SJCRH30 (cell line): ENCODE results near the gene NFIC. TPM values are rescaled to one million over a fixed set of nuclear protein-coding genes. Genes with fewer than 3 reads are reported as not detected.
"Not testable (repeated sequence)": the region's sequence is repeated elsewhere in the genome, so short reads cannot be mapped to it uniquely, and the experiment has no call there.

Experiments
- DNase-seq, 2 experiments: peaks; one replicate each; pipeline ENCODE4 v3.0.0-alpha.2; 2015 to 2020
- H3K27ac ChIP-seq: fragments of 250-450 bp; sonication (Bioruptor Pico); 2 replicates; pipeline ENCODE4 v1.5.1; 2020; ENCODE audit warnings: mild to moderate bottlenecking, moderate library complexity
- H3K27me3 ChIP-seq: fragments of 250-450 bp; sonication (Bioruptor Pico); 2 replicates; pipeline ENCODE4 v1.5.1; 2020; ENCODE audit warnings: mild to moderate bottlenecking, moderate library complexity
- H3K36me3 ChIP-seq: fragments of 250-450 bp; sonication (Bioruptor Pico); 2 replicates; pipeline ENCODE4 v1.5.1; 2020; ENCODE audit warnings: mild to moderate bottlenecking, moderate library complexity
- H3K4me1 ChIP-seq: fragments of 250-450 bp; sonication (Bioruptor Pico); 2 replicates; pipeline ENCODE4 v1.5.1; 2020; ENCODE audit warnings: mild to moderate bottlenecking, moderate library complexity
- H3K4me3 ChIP-seq: fragments of 250-450 bp; sonication (Bioruptor Pico); 2 replicates; pipeline ENCODE4 v1.5.1; 2020; ENCODE audit warnings: mild to moderate bottlenecking, moderate library complexity
- H3K9me3 ChIP-seq: fragments of 250-450 bp; sonication (Bioruptor Pico); replicated peaks from 2 replicates; pipeline ENCODE4 v1.5.1; 2020; ENCODE audit warnings: mild to moderate bottlenecking, moderate library complexity
- total RNA-seq: library from RNA; depleted of rRNA; stranded (reverse); fragments of >200 nt; shearing (Covaris generic); gene quantifications from 2 replicates; pipeline ENCODE4 v1.2.3, GENCODE V29; 2014

Gene NFIC
- total RNA-seq, 1 experiment from 2014 or later: 15.1 TPM

- peaks cover 13% of the 10 kb centered on the region for H3K27me3 ChIP-seq
- H3K4me1 ChIP-seq: no peaks in the 10 kb centered on the region; the same call in 1 of the 2 replicates
Observed at GRCh38 chr19:3333020-3333583, 33.3 kb upstream of the NFIC start.

GRCh38 chr19:3333662-3334061, 32.7 kb upstream of the NFIC start:
- no peak overlapping the region for H3K27ac ChIP-seq
- H3K27me3 ChIP-seq: peaks cover 13% of the 10 kb centered on the region
- H3K4me3 ChIP-seq: no peak overlapping the region
- H3K9me3 ChIP-seq: no peaks in the 10 kb centered on the region
- H3K36me3 ChIP-seq: no peaks in the 10 kb centered on the region
- DNase-seq: no peak
- no peaks in the 10 kb centered on the region; the same call in 1 of the 2 replicates for H3K4me1 ChIP-seq

More at GRCh38 chr19:3333020-3333583, 33.3 kb upstream of the NFIC start:
- DNase-seq: no peak
- H3K27ac ChIP-seq: no peak overlapping the region
- H3K9me3 ChIP-seq: no peaks in the 10 kb centered on the region
- no peaks in the 10 kb centered on the region for H3K36me3 ChIP-seq
- no peak overlapping the region for H3K4me3 ChIP-seq

GRCh38 chr19:3334749-3335430, 31.5 kb upstream of the NFIC start:
- not testable (repeated sequence) for DNase-seq, H3K4me3 ChIP-seq, H3K4me1 ChIP-seq, H3K9me3 ChIP-seq, H3K27ac ChIP-seq, H3K36me3 ChIP-seq
- peaks cover 13% of the 10 kb centered on the region for H3K27me3 ChIP-seq

- Histone ChIP-seq H3K4me3 (no peak overlapping the region), H3K4me1 (no peaks in the 10 kb centered on the region; the same call in 1 of the 2 replicates), H3K27ac (no peak overlapping the region), H3K36me3 (no peaks in the 10 kb centered on the region), H3K9me3 (no peaks in the 10 kb centered on the region), H3K27me3 (peaks cover 10% of the 10 kb centered on the region)
- DNase-seq: no peak
Observed at GRCh38 chr19:3335431-3336350, 30.7 kb upstream of the NFIC start.

- Histone ChIP-seq H3K4me3 (no peak overlapping the region), H3K9me3 (no peaks in the 10 kb centered on the region), H3K27ac (no peak overlapping the region), H3K27me3 (peaks cover 4% of the 10 kb centered on the region), H3K4me1 (no peaks in the 10 kb centered on the region; the same call in 1 of the 2 replicates), H3K36me3 (no peaks in the 10 kb centered on the region)
- no peak for DNase-seq
Observed at GRCh38 chr19:3336351-3336679, 30.1 kb upstream of the NFIC start.

- H3K4me3 ChIP-seq: no peak overlapping the region
- H3K36me3 ChIP-seq: no peaks in the 10 kb centered on the region
- no peaks in the 10 kb centered on the region; the same call in 1 of the 2 replicates for H3K4me1 ChIP-seq
- H3K27me3 ChIP-seq: peaks cover 3% of the 10 kb centered on the region
- H3K9me3 ChIP-seq: no peaks in the 10 kb centered on the region
- no peak overlapping the region for H3K27ac ChIP-seq
- no peak for DNase-seq
Observed at GRCh38 chr19:3336680-3337523, 29.5 kb upstream of the NFIC start.

- Histone ChIP-seq H3K27ac (no peak overlapping the region), H3K27me3 (peaks cover 3% of the 10 kb centered on the region; the same call in 1 of the 2 replicates), H3K9me3 (no peaks in the 10 kb centered on the region), H3K4me1 (no peaks in the 10 kb centered on the region; the same call in 1 of the 2 replicates), H3K4me3 (no peak overlapping the region), H3K36me3 (no peaks in the 10 kb centered on the region)
- no peak for DNase-seq
Observed at GRCh38 chr19:3338541-3339181, 27.7 kb upstream of the NFIC start.

GRCh38 chr19:3340340-3340739, 26.0 kb upstream of the NFIC start:
- Histone ChIP-seq H3K36me3 (no peaks in the 10 kb centered on the region), H3K4me3 (no peak overlapping the region), H3K27ac (no peak overlapping the region), H3K9me3 (no peaks in the 10 kb centered on the region), H3K4me1 (no peaks in the 10 kb centered on the region; the same call in 1 of the 2 replicates), H3K27me3 (peaks cover 3% of the 10 kb centered on the region; the same call in 1 of the 2 replicates)
- DNase-seq: no peak

GRCh38 chr19:3342246-3342645, 24.1 kb upstream of the NFIC start:
- Histone ChIP-seq H3K4me1 (peaks cover 2% of the 10 kb centered on the region; the same call in 1 of the 2 replicates), H3K36me3 (no peaks in the 10 kb centered on the region), H3K27ac (no peak overlapping the region), H3K4me3 (no peak overlapping the region), H3K9me3 (no peaks in the 10 kb centered on the region), H3K27me3 (no peaks in the 10 kb centered on the region)
- no peak for DNase-seq

- H3K36me3 ChIP-seq, H3K27me3 ChIP-seq, H3K4me1 ChIP-seq, H3K27ac ChIP-seq, H3K9me3 ChIP-seq, H3K4me3 ChIP-seq, DNase-seq: not testable (repeated sequence)
Observed at GRCh38 chr19:3342962-3343361, 23.4 kb upstream of the NFIC start.

GRCh38 chr19:3343619-3344502, 22.5 kb upstream of the NFIC start:
- H3K9me3 ChIP-seq: no peaks in the 10 kb centered on the region
- H3K4me3 ChIP-seq: peak overlapping the region; percentile 25; the same call in 1 of the 2 replicates
- DNase-seq: peak; percentile 76 to 86
- no peaks in the 10 kb centered on the region for H3K36me3 ChIP-seq
- H3K4me1 ChIP-seq: peaks cover 2% of the 10 kb centered on the region; the same call in 1 of the 2 replicates
- H3K27me3 ChIP-seq: no peaks in the 10 kb centered on the region
- H3K27ac ChIP-seq: no peak overlapping the region

GRCh38 chr19:3344608-3345598, 21.5 kb upstream of the NFIC start:
- no peak for DNase-seq
- Histone ChIP-seq H3K36me3 (no peaks in the 10 kb centered on the region), H3K4me1 (peaks cover 2% of the 10 kb centered on the region; the same call in 1 of the 2 replicates), H3K9me3 (no peaks in the 10 kb centered on the region), H3K4me3 (no peak overlapping the region), H3K27ac (no peak overlapping the region), H3K27me3 (no peaks in the 10 kb centered on the region)
